ENCODE measurements around the gene HPS5.

The HPS5 gene

GRCh38 chr11:18235394-18236334, 86.3 kb downstream of the HPS5 start:
- DNase-seq (ENCODE audit: low spot score): no peak

GRCh38 chr11:18233912-18234311, 88.0 kb downstream of the HPS5 start:
- DNase-seq (ENCODE audit: low spot score): no peak

DNA sequence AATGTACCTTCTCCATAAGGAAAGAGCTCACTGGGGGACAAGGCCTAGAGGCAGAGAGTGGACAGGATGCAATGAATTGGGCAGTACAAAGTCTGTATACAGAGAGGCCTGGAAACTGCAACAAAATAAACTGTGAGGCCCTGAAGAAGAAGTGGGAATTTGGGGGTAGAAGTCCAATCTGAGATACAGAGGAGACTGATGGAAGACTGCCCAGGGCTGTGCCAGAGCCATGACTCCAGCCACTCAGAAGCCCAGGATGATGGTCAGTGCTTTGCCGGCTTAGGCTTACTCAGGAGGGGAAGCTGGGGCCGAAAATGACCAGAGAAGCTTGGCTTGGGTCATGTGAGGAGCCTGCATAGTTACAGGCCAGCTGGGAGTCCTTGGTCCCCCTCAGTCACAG, 91.1 kb downstream of the HPS5 start:
- no peak for DNase-seq (ENCODE audit: low spot score)

GRCh38 chr11:18229501-18229900, 92.4 kb downstream of the HPS5 start:
- DNase-seq (ENCODE audit: low spot score): peak; percentile 83
